MM.1S (cell line): ENCODE measurements around the gene SOX10.

Experiments used
- DNase-seq: peaks from one replicate; pipeline ENCODE4 v3.0.0-alpha.2; 2015
- H2AFZ ChIP-seq: fragments of 300-600 bp; sonication (generic); 2 replicates; pipeline ENCODE4 v1.6.0; 2016; ENCODE audit warnings: antibody characterized with exemption, low read length
- H3F3A ChIP-seq: fragments of 300-600 bp; sonication (generic); 2 replicates; pipeline ENCODE4 v1.6.1; 2016; ENCODE audit warnings: mild to moderate bottlenecking, antibody characterized with exemption, low read length, moderate library complexity, mixed read lengths; ENCODE audit not compliant: insufficient read depth
- H3K27ac ChIP-seq: fragments of 300-600 bp; sonication (generic); 2 replicates; pipeline ENCODE4 v1.5.1; 2016; ENCODE audit warnings: mild to moderate bottlenecking, low read length
- H3K27me3 ChIP-seq: fragments of 300-600 bp; sonication (generic); replicated peaks from 2 replicates; pipeline ENCODE4 v1.6.0; 2016; ENCODE audit warnings: low read length; ENCODE audit not compliant: insufficient read depth
- H3K36me3 ChIP-seq: fragments of 300-600 bp; sonication (generic); replicated peaks from 2 replicates; pipeline ENCODE4 v1.6.1; 2016; ENCODE audit warnings: mild to moderate bottlenecking, low read length, mixed read lengths; ENCODE audit not compliant: insufficient read depth
- H3K4me1 ChIP-seq: fragments of 300-600 bp; sonication (generic); 2 replicates; pipeline ENCODE4 v1.6.1; 2016; ENCODE audit warnings: low read length, mixed read lengths
- H3K4me2 ChIP-seq: fragments of 300-600 bp; sonication (generic); 2 replicates; pipeline ENCODE4 v1.6.0; 2016; ENCODE audit warnings: low read depth, low read length
- H3K4me3 ChIP-seq: fragments of 300-600 bp; sonication (generic); 2 replicates; pipeline ENCODE4 v1.5.1; 2016; ENCODE audit warnings: low read length, mixed read lengths
- H3K79me2 ChIP-seq: fragments of 300-600 bp; sonication (generic); 2 replicates; pipeline ENCODE4 v1.6.1; 2016; ENCODE audit warnings: mixed run types, low read length, mixed read lengths
- H3K9ac ChIP-seq: fragments of 300-600 bp; sonication (generic); 2 replicates; pipeline ENCODE4 v1.6.1; 2016; ENCODE audit warnings: low read length, mixed read lengths
- H3K9me2 ChIP-seq: fragments of 300-600 bp; sonication (generic); replicated peaks from 2 replicates; pipeline ENCODE4 v1.6.1; 2016; ENCODE audit warnings: mild to moderate bottlenecking, low read length, mixed read lengths; ENCODE audit not compliant: insufficient read depth
- H3K9me3 ChIP-seq: fragments of 300-600 bp; sonication (generic); replicated peaks from 2 replicates; pipeline ENCODE4 v1.6.1; 2016; ENCODE audit warnings: mild to moderate bottlenecking, low read length, mixed read lengths; ENCODE audit not compliant: insufficient read depth
- H4K20me1 ChIP-seq: fragments of 300-600 bp; sonication (generic); 2 replicates; pipeline ENCODE4 v1.6.1; 2016; ENCODE audit warnings: mild to moderate bottlenecking, low read length, moderate library complexity, mixed read lengths; ENCODE audit not compliant: insufficient read depth
- CTCF ChIP-seq: fragments of 300-600 bp; sonication (generic); IDR thresholded peaks from 2 replicates; pipeline ENCODE4 v1.5.1; 2016; ENCODE audit warnings: antibody characterized with exemption, low read length, mixed read lengths
- EZH2 ChIP-seq: fragments of 300-600 bp; sonication (generic); optimal IDR thresholded peaks from 2 replicates; pipeline ENCODE3; 2017; ENCODE audit warnings: low read depth, mild to moderate bottlenecking, antibody characterized with exemption, low read length, mixed read lengths
- EZH2phosphoT487 ChIP-seq: fragments of 300-600 bp; sonication (generic); IDR thresholded peaks from 2 replicates; pipeline ENCODE4 v1.6.1; 2018; ENCODE audit warnings: antibody characterized with exemption, low read length

The SOX10 gene

GRCh38 chr22:37995460-37995859, 11.1 kb upstream of the SOX10 start:
- no peak overlapping the region for H3K27ac ChIP-seq

GRCh38 chr22:37994982-37995381, 10.6 kb upstream of the SOX10 start:
- no peak for DNase-seq
- Histone ChIP-seq H3K4me2 (no peak overlapping the region), H4K20me1 (no peaks in the 10 kb centered on the region), H3K9me3 (no peaks in the 10 kb centered on the region), H2AFZ (no peak overlapping the region), H3K27me3 (no peaks in the 10 kb centered on the region), H3K36me3 (no peaks in the 10 kb centered on the region), H3K27ac (no peak overlapping the region), H3K79me2 (no peaks in the 10 kb centered on the region), H3K4me3 (no peak overlapping the region), H3K4me1 (no peaks in the 10 kb centered on the region), H3K9ac (no peak overlapping the region), H3F3A (no peaks in the 10 kb centered on the region), H3K9me2 (no peaks in the 10 kb centered on the region)
- TF ChIP-seq EZH2 = no peak
- no peak for TF ChIP-seq CTCF
- no peak for TF ChIP-seq EZH2phosphoT487

More at GRCh38 chr22:37995460-37995859, 11.1 kb upstream of the SOX10 start:
- H3K79me2 ChIP-seq = no peaks in the 10 kb centered on the region
- H3F3A ChIP-seq = no peaks in the 10 kb centered on the region
- no peaks in the 10 kb centered on the region for H3K4me1 ChIP-seq
- H3K4me2 ChIP-seq = no peak overlapping the region
- no peaks in the 10 kb centered on the region for H3K36me3 ChIP-seq
- DNase-seq = no peak
- no peaks in the 10 kb centered on the region for H3K27me3 ChIP-seq
- no peak overlapping the region for H3K9ac ChIP-seq
- no peak overlapping the region for H3K4me3 ChIP-seq
- H3K9me2 ChIP-seq = no peaks in the 10 kb centered on the region
- H3K9me3 ChIP-seq = no peaks in the 10 kb centered on the region
- no peaks in the 10 kb centered on the region for H4K20me1 ChIP-seq
- TF ChIP-seq EZH2phosphoT487 (no peak), CTCF (no peak), EZH2 (no peak)
- H2AFZ ChIP-seq = no peak overlapping the region

- H3K4me2 ChIP-seq = no peak overlapping the region
- H3K4me1 ChIP-seq = no peaks in the 10 kb centered on the region
- H3K4me3 ChIP-seq = no peak overlapping the region
These were observed 9.7 kb upstream of the SOX10 start for GRCh38 chr22:37994049-37994448.

More at GRCh38 chr22:37994049-37994448, 9.7 kb upstream of the SOX10 start:
- DNase-seq = no peak
- Histone ChIP-seq H3K36me3 (no peaks in the 10 kb centered on the region), H3K9me3 (no peaks in the 10 kb centered on the region), H3K9me2 (no peaks in the 10 kb centered on the region), H3F3A (no peaks in the 10 kb centered on the region), H3K79me2 (no peaks in the 10 kb centered on the region), H3K27me3 (no peaks in the 10 kb centered on the region), H3K27ac (no peak overlapping the region), H2AFZ (no peak overlapping the region), H3K9ac (no peak overlapping the region), H4K20me1 (no peaks in the 10 kb centered on the region)
- TF ChIP-seq EZH2 = no peak
- no peak for TF ChIP-seq CTCF
- TF ChIP-seq EZH2phosphoT487 = no peak
